Mammary epithelial cell (primary cell): ENCODE data around the gene MYO3A.

Source experiments
- EZH2 ChIP-seq: IDR thresholded peaks from 2 replicates; pipeline ENCODE4 v1.6.1; 2012; ENCODE audit warnings: low read length, inconsistent platforms, borderline replicate concordance
- TF ChIP-seq, protein P1 (sequence below), 2 donors: IDR thresholded peaks in 1 of 2; conservative IDR thresholded peaks in 1 of 2; 2 replicates each; pipeline ENCODE4 v1.5.1; 2011 to 2012; ENCODE audit warnings: inconsistent platforms in 2 of 2, low read length in 2 of 2, mild to moderate bottlenecking in 2 of 2, control low read depth in 1 of 2, low read depth in 1 of 2; ENCODE audit not compliant: insufficient read depth in 1 of 2; ENCODE audit errors: extremely low read depth in 1 of 2

DNA sequence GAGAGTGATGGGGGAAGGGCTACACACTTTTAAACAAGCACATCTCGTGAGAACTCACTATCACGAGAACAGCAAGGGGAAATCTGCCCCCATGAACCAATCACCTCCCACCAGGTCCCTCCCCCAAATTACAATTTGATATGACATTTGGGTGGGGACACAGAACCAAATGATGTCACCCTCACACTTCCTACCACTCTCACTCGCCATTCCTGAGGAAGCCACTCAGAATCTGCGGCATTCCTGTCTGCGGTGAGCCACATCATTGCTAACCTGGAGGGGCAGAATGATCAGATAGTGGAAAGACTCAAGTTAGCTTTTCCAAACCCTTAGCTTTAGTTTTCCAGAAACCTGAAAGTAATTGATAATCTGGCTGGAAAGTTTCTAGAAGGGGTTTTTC lies 66.9 kb downstream of the MYO3A start:
- TF ChIP-seq, protein P1, sequence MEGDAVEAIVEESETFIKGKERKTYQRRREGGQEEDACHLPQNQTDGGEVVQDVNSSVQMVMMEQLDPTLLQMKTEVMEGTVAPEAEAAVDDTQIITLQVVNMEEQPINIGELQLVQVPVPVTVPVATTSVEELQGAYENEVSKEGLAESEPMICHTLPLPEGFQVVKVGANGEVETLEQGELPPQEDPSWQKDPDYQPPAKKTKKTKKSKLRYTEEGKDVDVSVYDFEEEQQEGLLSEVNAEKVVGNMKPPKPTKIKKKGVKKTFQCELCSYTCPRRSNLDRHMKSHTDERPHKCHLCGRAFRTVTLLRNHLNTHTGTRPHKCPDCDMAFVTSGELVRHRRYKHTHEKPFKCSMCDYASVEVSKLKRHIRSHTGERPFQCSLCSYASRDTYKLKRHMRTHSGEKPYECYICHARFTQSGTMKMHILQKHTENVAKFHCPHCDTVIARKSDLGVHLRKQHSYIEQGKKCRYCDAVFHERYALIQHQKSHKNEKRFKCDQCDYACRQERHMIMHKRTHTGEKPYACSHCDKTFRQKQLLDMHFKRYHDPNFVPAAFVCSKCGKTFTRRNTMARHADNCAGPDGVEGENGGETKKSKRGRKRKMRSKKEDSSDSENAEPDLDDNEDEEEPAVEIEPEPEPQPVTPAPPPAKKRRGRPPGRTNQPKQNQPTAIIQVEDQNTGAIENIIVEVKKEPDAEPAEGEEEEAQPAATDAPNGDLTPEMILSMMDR (conservative IDR thresholded peaks at IDR 0.05 in 1 of 2, IDR thresholded peaks at IDR 0.05 in 1 of 2; ENCODE audit: extremely low read depth in 1 of 2, insufficient read depth in 1 of 2, low read depth in 1 of 2, low read length in 2 of 2) = no peak
- TF ChIP-seq EZH2 = no peak
